NCI-H510A treated with DMSO at 0.1 percent for 48 hours (cell line): ENCODE data around the gene GPRC5A.
A peak's percentile ranks its signal among the peaks of the same experiment; 100 is the strongest.
"Not testable (repeated sequence)": the region's sequence is repeated elsewhere in the genome, so short reads cannot be mapped to it uniquely, and the experiment has no call there.

Experiments
- DNase-seq: peaks from one replicate; lab custom pipeline; 2025; lab: John Stamatoyannopoulos, UW

The GPRC5A gene

GRCh38 chr12:12891080-12891880, at the start of gene GPRC5A:
Gene GPRC5A, plus strand, starts transcription at chr12:12891562. Its CDS starts 16,688 bp downstream, at chr12:12908250.
- peak; percentile 8 for DNase-seq

GRCh38 chr12:12845794-12846243, 45.5 kb upstream of the GPRC5A start:
- DNase-seq, result no peak

GRCh38 chr12:12846780-12847179, 44.6 kb upstream of the GPRC5A start:
- not testable (repeated sequence) for DNase-seq

GRCh38 chr12:12853435-12853834, 37.9 kb upstream of the GPRC5A start:
- no peak for DNase-seq

GRCh38 chr12:12859690-12860089, 31.7 kb upstream of the GPRC5A start:
- DNase-seq, result no peak

- no peak for DNase-seq
Observed at GRCh38 chr12:12864243-12864642, 27.1 kb upstream of the GPRC5A start.

GRCh38 chr12:12868477-12869235, 22.7 kb upstream of the GPRC5A start:
- DNase-seq, result no peak

- DNase-seq, result no peak
Observed at GRCh38 chr12:12870465-12870864, 20.9 kb upstream of the GPRC5A start.

- DNase-seq, result no peak
Observed at GRCh38 chr12:12871587-12872138, 19.7 kb upstream of the GPRC5A start.

- no peak for DNase-seq
Observed at GRCh38 chr12:12872139-12872933, 19.0 kb upstream of the GPRC5A start.

- DNase-seq, result no peak
Observed at GRCh38 chr12:12872934-12873275, 18.5 kb upstream of the GPRC5A start.

- no peak for DNase-seq
Observed at GRCh38 chr12:12874029-12874428, 17.3 kb upstream of the GPRC5A start.

- DNase-seq, result not testable (repeated sequence)
Observed at GRCh38 chr12:12875301-12875700, 16.1 kb upstream of the GPRC5A start.

- DNase-seq, result no peak
Observed at GRCh38 chr12:12877153-12877768, 14.1 kb upstream of the GPRC5A start.

- DNase-seq, result no peak
Observed at GRCh38 chr12:12877781-12878455, 13.4 kb upstream of the GPRC5A start.

- no peak for DNase-seq
Observed at GRCh38 chr12:12880537-12880936, 10.8 kb upstream of the GPRC5A start.

GRCh38 chr12:12881151-12881909, 10.0 kb upstream of the GPRC5A start:
- no peak for DNase-seq

GRCh38 chr12:12882288-12882687, 9.1 kb upstream of the GPRC5A start:
- DNase-seq, result no peak

- no peak for DNase-seq
Observed at GRCh38 chr12:12883369-12884001, 7.9 kb upstream of the GPRC5A start.
